Hepatocyte (in vitro differentiated cells): Measurements from ENCODE around the gene CCDC148.

Experiments used
- CTCF ChIP-seq: fragments of 200-600 bp; sonication (generic); IDR thresholded peaks from 2 replicates; pipeline ENCODE4 v1.5.1; 2016; ENCODE audit warnings: antibody characterized with exemption, mild to moderate bottlenecking; ENCODE audit not compliant: poor library complexity
- EZH2 ChIP-seq: fragments of 200-600 bp; sonication (generic); IDR thresholded peaks from 2 replicates; pipeline ENCODE4 v1.6.1; 2016; ENCODE audit warnings: antibody characterized with exemption, mild to moderate bottlenecking, borderline replicate concordance
- EZH2phosphoT487 ChIP-seq: fragments of 200-600 bp; sonication (generic); IDR thresholded peaks from one replicate; pipeline ENCODE4 v1.6.1; 2018; ENCODE audit warnings: antibody characterized with exemption, mild to moderate bottlenecking, low read depth, moderate library complexity; ENCODE audit not compliant: unreplicated experiment, severe bottlenecking

GRCh38 chr2:158414538-158414937, 42.0 kb downstream of the CCDC148 start:
- no peak for TF ChIP-seq CTCF
- TF ChIP-seq EZH2, result no peak
- TF ChIP-seq EZH2phosphoT487, result no peak
